Measurements from ENCODE around the gene FNBP1L. TPM values are rescaled to one million over a fixed set of nuclear protein-coding genes. Genes with fewer than 3 reads are reported as not detected.

FNBP1L gene
- total and polyA plus RNA-seq, 2 donors (not counting 1 experiment from before 2014, with no cell fraction given) = 0.86 to 5.4 TPM

GRCh38 chr1:93414749-93415148 is 33.2 kb upstream of the FNBP1L start:
- peak overlapping the region; percentile 43 for H3K4me3 Mint-ChIP-seq
- CTCF ChIA-PET = no interaction called here

GRCh38 chr1:93415296-93415695 is 32.6 kb upstream of the FNBP1L start:
- peak overlapping the region; percentile 3 for H3K9ac ChIP-seq (ENCODE audit: low read length)
- H3K27ac ChIP-seq (ENCODE audit: low read length in 2 of 2) = no peak overlapping the region
- no peak for TF ChIP-seq CTCF (IDR thresholded peaks at IDR 0.05)
- TF ChIP-seq EZH2 (IDR thresholded peaks at IDR 0.05; ENCODE audit: borderline replicate concordance, insufficient read depth, low read depth, low read length, poor library complexity, severe bottlenecking) = no peak
- Mint-ChIP-seq H3K4me3 (no peak overlapping the region), H3K9me3 (ENCODE audit: insufficient read depth) (no peaks in the 10 kb centered on the region), H3K27ac (no peak overlapping the region), H3K27me3 (peaks cover 4% of the 10 kb centered on the region), H3K4me1 (peaks cover 15% of the 10 kb centered on the region)
- peak overlapping the region; percentile 12 for H2AFZ ChIP-seq (ENCODE audit: insufficient read depth, low read depth, low read length, poor library complexity, severe bottlenecking)
- POLR2A ChIA-PET = no interaction called here
- peak overlapping the region in 1 of 5 experiments; percentile 50 for H3K4me3 ChIP-seq (ENCODE audit: control extremely low read depth in 1 of 5, extremely low read depth in 1 of 5, insufficient read depth in 1 of 5, low read depth in 2 of 5, low read length in 4 of 5)
- peaks cover 0 to 2% (median 0%) of the 10 kb centered on the region in 3 donors for H3K9me3 ChIP-seq (ENCODE audit: control extremely low read depth in 1 of 3, control insufficient read depth in 2 of 3, insufficient read depth in 1 of 3, low read length in 2 of 3)
- 64% methylated on average over 2 of the region's 3 CpGs for WGBS (ENCODE audit: insufficient coverage)
- H3K36me3 ChIP-seq (replicated peaks in 1 of 2; ENCODE audit: control extremely low read depth in 1 of 2, control insufficient read depth in 1 of 2, extremely low read depth in 1 of 2, insufficient read depth in 2 of 2, low read length in 1 of 2) = no peaks in the 10 kb centered on the region
- H3K4me2 ChIP-seq (replicated peaks; ENCODE audit: low read depth, low read length, poor library complexity, severe bottlenecking) = peak overlapping the region; percentile 27
- H3K27me3 ChIP-seq (replicated peaks in 1 of 4; ENCODE audit: control extremely low read depth in 1 of 4, control insufficient read depth in 3 of 4, insufficient read depth in 4 of 4, low read length in 3 of 4) = no peaks in the 10 kb centered on the region
- peaks cover 8 to 14% of the 10 kb centered on the region in 2 donors for H3K4me1 ChIP-seq (ENCODE audit: control insufficient read depth in 2 of 2, insufficient read depth in 2 of 2, low read length in 2 of 2)
- CTCF ChIA-PET = no interaction called here
- ATAC-seq (ENCODE audit: low read depth) (no peak), DNase-seq (no peak)
- H4K20me1 ChIP-seq (ENCODE audit: control insufficient read depth, insufficient read depth, low read length, poor library complexity, severe bottlenecking) = no peaks in the 10 kb centered on the region
- intact Hi-C loops (cut with micrococcal nuclease) = no loop called here
- H3K79me2 ChIP-seq (ENCODE audit: control insufficient read depth, insufficient read depth, low read length) = no peaks in the 10 kb centered on the region

More at GRCh38 chr1:93414749-93415148, 33.2 kb upstream of the FNBP1L start:
- H3K27me3 Mint-ChIP-seq = peaks cover 4% of the 10 kb centered on the region
- H3K9me3 ChIP-seq (ENCODE audit: control extremely low read depth in 1 of 3, control insufficient read depth in 2 of 3, insufficient read depth in 1 of 3, low read length in 2 of 3) = peaks cover 0 to 2% (median 0%) of the 10 kb centered on the region in 3 donors
- peak overlapping the region; percentile 31 for H2AFZ ChIP-seq (ENCODE audit: insufficient read depth, low read depth, low read length, poor library complexity, severe bottlenecking)
- TF ChIP-seq EZH2 (IDR thresholded peaks at IDR 0.05; ENCODE audit: borderline replicate concordance, insufficient read depth, low read depth, low read length, poor library complexity, severe bottlenecking) = no peak
- TF ChIP-seq CTCF (IDR thresholded peaks at IDR 0.05) = no peak
- POLR2A ChIA-PET = no interaction called here
- ATAC-seq (ENCODE audit: low read depth) = no peak
- H3K4me3 ChIP-seq (ENCODE audit: control extremely low read depth in 1 of 5, extremely low read depth in 1 of 5, insufficient read depth in 1 of 5, low read depth in 2 of 5, low read length in 4 of 5) = peak overlapping the region in 1 of 5 experiments; percentile 50
- H3K79me2 ChIP-seq (ENCODE audit: control insufficient read depth, insufficient read depth, low read length) = no peaks in the 10 kb centered on the region
- H3K27me3 ChIP-seq (replicated peaks in 1 of 4; ENCODE audit: control extremely low read depth in 1 of 4, control insufficient read depth in 3 of 4, insufficient read depth in 4 of 4, low read length in 3 of 4) = no peaks in the 10 kb centered on the region
- H3K27ac ChIP-seq (ENCODE audit: low read length in 2 of 2) = no peak overlapping the region
- WGBS (ENCODE audit: insufficient coverage) = 11% methylated on average over 1 of the region's 3 CpGs
- H3K4me1 Mint-ChIP-seq = peaks cover 15% of the 10 kb centered on the region
- peak; percentile 11 for DNase-seq
- H3K4me1 ChIP-seq (ENCODE audit: control insufficient read depth in 2 of 2, insufficient read depth in 2 of 2, low read length in 2 of 2) = peaks cover 8 to 14% of the 10 kb centered on the region in 2 donors
- H3K4me2 ChIP-seq (replicated peaks; ENCODE audit: low read depth, low read length, poor library complexity, severe bottlenecking) = peak overlapping the region; percentile 27
- H3K9ac ChIP-seq (ENCODE audit: low read length) = peak overlapping the region; percentile 3
- intact Hi-C loops (cut with micrococcal nuclease) = no loop called here
- H3K9me3 Mint-ChIP-seq (ENCODE audit: insufficient read depth) = no peaks in the 10 kb centered on the region
- no peaks in the 10 kb centered on the region for H4K20me1 ChIP-seq (ENCODE audit: control insufficient read depth, insufficient read depth, low read length, poor library complexity, severe bottlenecking)
- no peak overlapping the region for H3K27ac Mint-ChIP-seq
- no peaks in the 10 kb centered on the region for H3K36me3 ChIP-seq (replicated peaks in 1 of 2; ENCODE audit: control extremely low read depth in 1 of 2, control insufficient read depth in 1 of 2, extremely low read depth in 1 of 2, insufficient read depth in 2 of 2, low read length in 1 of 2)
